A549 (cell line): ENCODE measurements around the gene XDH. TPM values are rescaled to one million over a fixed set of nuclear protein-coding genes. Genes with fewer than 3 reads are reported as not detected.

Experiments
- ATAC-seq, 2 experiments: fragments of 200-7000 bp in 1 of 2; fragments of >200 bp in 1 of 2; cut with Nextera tagmentation in 1 of 2; cut with Tn5 transposase in 1 of 2; 3 replicates each; pipeline versions ENCODE4 v1.8.0 to v1.9.1; 2018 to 2020; ENCODE audit warnings: mild to moderate bottlenecking in 1 of 2, moderate library complexity in 1 of 2
- CTCF ChIA-PET: fragments of 300-600 bp; sonication (Branson Sonifier 250); formaldehyde crosslinking; extraction: SDS; loops from one replicate; lab custom pipeline; 2021; ENCODE audit warnings: antibody characterized with exemption, inconsistent platforms; lab: Yijun Ruan, JAX
- POLR2A ChIA-PET: fragments of 350-600 bp; formaldehyde crosslinking; extraction: SDS; loops from one replicate; lab custom pipeline; 2021; ENCODE audit warnings: antibody characterized with exemption, inconsistent platforms; lab: Yijun Ruan, JAX
- DNase-seq, 2 experiments: peaks; one replicate each; pipeline versions ENCODE4 v3.0.0 to v3.0.0-alpha.2; 2011 to 2016; ENCODE audit warnings: low read depth in 1 of 2, low spot score in 1 of 2
- FAIRE-seq: peaks from 2 replicates; lab custom pipeline; 2011; peaks lifted over from hg19 to GRCh38; lab: Jason Lieb, UNC
- H3K27ac ChIP-seq, 2 experiments: fragments of >200 bp; sonication (Bioruptor Twin); formaldehyde crosslinking; 3 replicates each; pipeline ENCODE4 v1.5.1; 2016 to 2017
- H3K4me1 ChIP-seq: fragments of >200 bp; sonication (Bioruptor Twin); formaldehyde crosslinking; 3 replicates; pipeline ENCODE4 v1.6.1; 2016
- H3K4me2 ChIP-seq: fragments of >200 bp; sonication (Bioruptor Twin); formaldehyde crosslinking; 3 replicates; pipeline ENCODE4 v1.6.1; 2016
- H3K4me3 ChIP-seq: fragments of >200 bp; sonication (Bioruptor Twin); formaldehyde crosslinking; 3 replicates; pipeline ENCODE4 v1.5.1; 2016
- H3K9me3 ChIP-seq: fragments of >200 bp; sonication (Bioruptor Twin); formaldehyde crosslinking; 3 replicates; pipeline ENCODE4 v1.6.1; 2016
- BHLHE40 ChIP-seq: IDR thresholded peaks from 2 replicates; pipeline ENCODE4 v1.6.1; 2012; ENCODE audit warnings: low read depth, low read length, inconsistent platforms
- CBX8 ChIP-seq: fragments of 200-600 bp; sonication (generic); IDR thresholded peaks from 2 replicates; pipeline ENCODE4 v1.6.1; 2016
- CEBPB ChIP-seq, 2 experiments: fragments of >200 bp in 1 of 2; sonication (Bioruptor Twin) in 1 of 2; formaldehyde crosslinking in 1 of 2; IDR thresholded peaks; 2 replicates each; pipeline ENCODE4 v1.6.1; 2012 to 2016
- CHD4 ChIP-seq: fragments of 200-600 bp; sonication (generic); IDR thresholded peaks from 2 replicates; pipeline ENCODE4 v1.6.1; 2016; ENCODE audit warnings: antibody characterized with exemption, mild to moderate bottlenecking, borderline replicate concordance
- CTCF ChIP-seq: fragments of >200 bp; sonication (Bioruptor Twin); formaldehyde crosslinking; IDR thresholded peaks from 3 replicates; pipeline ENCODE4 v1.5.1; 2016
- EHF ChIP-seq: fragments of 250-450 bp; sonication (Bioruptor Pico); IDR thresholded peaks from 2 replicates; pipeline ENCODE4 v1.5.0; 2020; ENCODE audit warnings: mild to moderate bottlenecking
- EHMT2 ChIP-seq: fragments of 200-600 bp; sonication (generic); IDR thresholded peaks from 2 replicates; pipeline ENCODE4 v1.6.1; 2016; ENCODE audit warnings: antibody characterized with exemption, low read depth, mild to moderate bottlenecking, moderate library complexity
- ELK1 ChIP-seq: fragments of 150-350 bp; IDR thresholded peaks from 2 replicates; pipeline ENCODE4 v1.6.1; 2014; ENCODE audit warnings: low read depth, mild to moderate bottlenecking, low read length
- EP300 ChIP-seq, 2 experiments: fragments of >200 bp; sonication (Bioruptor Twin); formaldehyde crosslinking; IDR thresholded peaks; 2 replicates in 1 of 2; 3 replicates in 1 of 2; pipeline ENCODE4 v1.6.1; 2016 to 2017
- FOSB ChIP-seq: fragments of 250-450 bp; sonication (Bioruptor Pico); IDR thresholded peaks from 2 replicates; pipeline ENCODE4 v1.5.0; 2020; ENCODE audit warnings: mild to moderate bottlenecking, moderate library complexity
- FOXS1 ChIP-seq: fragments of 250-450 bp; sonication (Bioruptor Pico); IDR thresholded peaks from 2 replicates; pipeline ENCODE4 v1.5.0; 2020; ENCODE audit warnings: mild to moderate bottlenecking, moderate library complexity
- HDAC2 ChIP-seq: fragments of 200-600 bp; sonication (generic); IDR thresholded peaks from 2 replicates; pipeline ENCODE4 v1.6.1; 2016
- HES2 ChIP-seq: fragments of >200 bp; sonication (Bioruptor Twin); formaldehyde crosslinking; IDR thresholded peaks from 2 replicates; pipeline ENCODE4 v1.6.1; 2016
- HMGXB4 ChIP-seq: fragments of 250-450 bp; sonication (Bioruptor Pico); IDR thresholded peaks from 2 replicates; pipeline ENCODE4 v1.5.0; 2021; ENCODE audit warnings: mild to moderate bottlenecking, moderate library complexity, borderline replicate concordance
- HOXA7 ChIP-seq: fragments of 250-450 bp; sonication (Bioruptor Pico); IDR thresholded peaks from 2 replicates; pipeline ENCODE4 v1.5.0; 2020; ENCODE audit warnings: mild to moderate bottlenecking, moderate library complexity
- HOXB5 ChIP-seq: fragments of 250-450 bp; sonication (Bioruptor Pico); IDR thresholded peaks from 2 replicates; pipeline ENCODE4 v1.5.0; 2020; ENCODE audit warnings: mild to moderate bottlenecking, moderate library complexity
- JUN ChIP-seq, 2 experiments: fragments of >200 bp; sonication (Bioruptor Twin); formaldehyde crosslinking; IDR thresholded peaks; 2 replicates in 1 of 2; 3 replicates in 1 of 2; pipeline ENCODE4 v1.6.1; 2016 to 2017
- MAFK ChIP-seq: fragments of 450-650 bp; IDR thresholded peaks from 2 replicates; pipeline ENCODE4 v1.6.1; 2014; ENCODE audit not compliant: partially characterized antibody
- MYC ChIP-seq: IDR thresholded peaks from 2 replicates; pipeline ENCODE4 v1.6.1; 2012; ENCODE audit warnings: mild to moderate bottlenecking, inconsistent platforms, low read length, improper control_type of control experiment, borderline replicate concordance
- NFE2L2 ChIP-seq: fragments of 150-350 bp; conservative IDR thresholded peaks from 2 replicates; pipeline ENCODE4 v1.6.1; 2014; ENCODE audit warnings: low read length
- POLR2A ChIP-seq: IDR thresholded peaks from 2 replicates; pipeline ENCODE4 v1.6.1; 2012; ENCODE audit warnings: mild to moderate bottlenecking, low read length
- RAD21 ChIP-seq, 2 experiments: fragments of >200 bp in 1 of 2; sonication (Bioruptor Twin) in 1 of 2; formaldehyde crosslinking in 1 of 2; IDR thresholded peaks in 1 of 2; conservative IDR thresholded peaks in 1 of 2; 2 replicates in 1 of 2; 3 replicates in 1 of 2; pipeline ENCODE4 v1.6.1; 2012 to 2018; ENCODE audit warnings: inconsistent platforms in 1 of 2
- RCOR1 ChIP-seq: fragments of 150-350 bp; IDR thresholded peaks from 2 replicates; pipeline ENCODE4 v1.6.1; 2014; ENCODE audit warnings: antibody characterized with exemption, low read length, low read depth
- REST ChIP-seq: fragments of 200-600 bp; sonication (generic); IDR thresholded peaks from 2 replicates; pipeline ENCODE4 v1.6.1; 2016; ENCODE audit warnings: antibody characterized with exemption, mild to moderate bottlenecking, moderate library complexity
- SMC3 ChIP-seq: fragments of >200 bp; sonication (Bioruptor Twin); formaldehyde crosslinking; IDR thresholded peaks from 3 replicates; pipeline ENCODE4 v1.6.1; 2018; ENCODE audit warnings: inconsistent platforms
- TFCP2L1 ChIP-seq: fragments of 250-450 bp; sonication (Bioruptor Pico); IDR thresholded peaks from 2 replicates; pipeline ENCODE4 v1.5.0; 2021; ENCODE audit warnings: mild to moderate bottlenecking
- ZNF302 ChIP-seq: fragments of 250-450 bp; sonication (Bioruptor Pico); IDR thresholded peaks from 2 replicates; pipeline ENCODE4 v1.9.0; 2021; ENCODE audit warnings: inconsistent platforms, mild to moderate bottlenecking, moderate library complexity
- ZSCAN20 ChIP-seq: fragments of 250-450 bp; sonication (Bioruptor Pico); IDR thresholded peaks from 2 replicates; pipeline ENCODE4 v1.8.0; 2022; ENCODE audit warnings: mild to moderate bottlenecking, moderate library complexity
- WGBS: methylation state at CpG from one replicate; pipeline ENCODE4 v1.1.6; 2017; ENCODE audit errors: missing lambda C conversion rate; 5-methylcytosine and 5-hydroxymethylcytosine counted together
- polyA plus RNA-seq, 4 experiments: library from polyadenylated mRNA; depleted of rRNA in 3 of 4; stranded (reverse); fragments of >200 nt; fragmentation: RNase III in 1 of 4; extraction: RNeasy Plus Mini Kit Qiagen cat#74134 plus additional on column Dnase treatment in 1 of 4; gene quantifications; 2 replicates in 3 of 4; 3 replicates in 1 of 4; pipeline ENCODE4 v1.2.3, GENCODE V29; 2011 to 2017

Gene XDH
- polyA plus RNA-seq, 2 of the 4 experiments (the other 2 are of a cell fraction) = 0.71 to 1.1 TPM

GRCh38 chr2:31413862-31414550 lies 536 bp downstream of the XDH start:
- FAIRE-seq = no peak
- peak; percentile 58 to 64 for TF ChIP-seq RAD21 (conservative IDR thresholded peaks at IDR 0.05 in 1 of 2, IDR thresholded peaks at IDR 0.05 in 1 of 2)
- no peak for TF ChIP-seq EHMT2
- TF ChIP-seq SMC3 = peak; percentile 45; the same call in 1 of the 3 replicates
- peak; percentile 58 for TF ChIP-seq CTCF
- TF ChIP-seq CBX8 = no peak
- Histone ChIP-seq H3K9me3 (peaks cover 15% of the 10 kb centered on the region; the same call in 2 of the 3 replicates), H3K4me2 (peak overlapping the region; percentile 67), H3K4me3 (0 out of 3 replicates have a peak overlapping the region, but pooled peaks have one; percentile 5), H3K4me1 (peaks cover 50% of the 10 kb centered on the region), H3K27ac (peak overlapping the region; percentile 58 to 76)
- ATAC-seq = peak; percentile 51 to 80; a peak in 4 of 6 replicates
- peak in 1 of 2 experiments; percentile 36 for DNase-seq
- ChIA-PET POLR2A (no interaction called here), CTCF (interaction anchor here (0.6 to 3.3 kb wide), 10 partner anchors 9 to 224 kb away, joined by 3 to 12 read pairs (median 4); no protein-coding TSS in a partner anchor)
- WGBS = 65% methylated on average over 5 of the region's 5 CpGs

GRCh38 chr2:31413025-31413424 lies 1.5 kb downstream of the XDH start:
- no peak overlapping the region; the same call in 2 of the 3 replicates for H3K4me3 ChIP-seq
- 2% methylated on average over 1 of the region's 1 CpG for WGBS
- H3K4me2 ChIP-seq = peak overlapping the region; percentile 67
- DNase-seq = peak in 1 of 2 experiments; percentile 44
- ChIA-PET CTCF (interaction anchor here (0.6 to 3.3 kb wide), 11 partner anchors 9 to 148 kb away, joined by 3 to 12 read pairs (median 5); no protein-coding TSS in a partner anchor), POLR2A (interaction anchor here (0.9 to 1.0 kb wide), 2 partner anchors 11 to 29 kb away, joined by 3 to 8 read pairs; no protein-coding TSS in a partner anchor)
- peak; percentile 12 to 35; a peak in 2 of 6 replicates for ATAC-seq
- peaks cover 50% of the 10 kb centered on the region for H3K4me1 ChIP-seq
- H3K27ac ChIP-seq = peak overlapping the region; percentile 55 to 76
- no peak for FAIRE-seq
- peaks cover 8% of the 10 kb centered on the region; the same call in 1 of the 3 replicates for H3K9me3 ChIP-seq
- TF ChIP-seq HMGXB4 (CRISPR knock-in tag) (no peak), HDAC2 (no peak), FOSB (no peak), RAD21 (conservative IDR thresholded peaks at IDR 0.05 in 1 of 2, IDR thresholded peaks at IDR 0.05 in 1 of 2) (peak in 1 of 2 experiments; percentile 49; a peak in 1 of 5 replicates), EHF (no peak), SMC3 (peak; percentile 51; the same call in 2 of the 3 replicates), MYC (no peak), CEBPB (IDR thresholded peaks at IDR 0.05) (peak; percentile 95 to 98), ZSCAN20 (CRISPR knock-in tag) (no peak), CBX8 (no peak), HOXB5 (no peak), POLR2A (no peak), FOXS1 (CRISPR knock-in tag) (no peak), REST (no peak), NFE2L2 (no peak), JUN (IDR thresholded peaks at IDR 0.05) (peak; percentile 55 to 70; a peak in 2 of 5 replicates), ZNF302 (CRISPR knock-in tag) (no peak), TFCP2L1 (CRISPR knock-in tag) (no peak), MAFK (no peak), BHLHE40 (no peak), EP300 (IDR thresholded peaks at IDR 0.05) (peak; percentile 73 to 78; a peak in 2 of 5 replicates), ELK1 (no peak), HES2 (peak; percentile 81), HOXA7 (CRISPR knock-in tag) (no peak), RCOR1 (no peak), CHD4 (no peak)
